Suprapubic skin (tissue), 4 donors: ENCODE results near the gene CDC45.

Experiments used
- CTCF ChIP-seq, 2 donors: fragments of 200-600 bp in 1 of 2; fragments of 450-650 bp in 1 of 2; sonication (generic) in 1 of 2; IDR thresholded peaks; one replicate each; pipeline ENCODE4 v1.5.1; 2016 to 2019; ENCODE audit warnings: antibody characterized with exemption in 2 of 2, mild to moderate bottlenecking in 1 of 2, moderate library complexity in 1 of 2
- POLR2A ChIP-seq, 2 donors: fragments of 450-650 bp; IDR thresholded peaks; one replicate each; pipeline ENCODE4 v1.6.1; 2017; ENCODE audit warnings: antibody characterized with exemption in 2 of 2, mild to moderate bottlenecking in 2 of 2, moderate library complexity in 2 of 2
- POLR2AphosphoS5 ChIP-seq, 3 donors: sonication (generic); formaldehyde crosslinking; IDR thresholded peaks; one replicate each; pipeline ENCODE4 v1.6.1; 2017; ENCODE audit warnings: antibody characterized with exemption in 3 of 3

GRCh38 chr22:19509923-19510322 lies 30.2 kb downstream of the CDC45 start:
- TF ChIP-seq CTCF (IDR thresholded peaks at IDR 0.05) (no peak), POLR2A (IDR thresholded peaks at IDR 0.05) (no peak), POLR2AphosphoS5 (IDR thresholded peaks at IDR 0.05) (no peak)
